WERI-Rb-1 (cell line): ENCODE results near the gene ATP8B4.
A peak's percentile ranks its signal among the peaks of the same experiment; 100 is the strongest.

Experiments
- DNase-seq: peaks from one replicate; pipeline ENCODE4 v3.0.0-alpha.2; 2020
- H3K27ac ChIP-seq: fragments of 250-450 bp; sonication (Bioruptor Pico); 2 replicates; pipeline ENCODE4 v1.5.1; 2020; ENCODE audit warnings: mild to moderate bottlenecking, moderate library complexity
- H3K27me3 ChIP-seq: fragments of 250-450 bp; sonication (Bioruptor Pico); 2 replicates; pipeline ENCODE4 v1.5.1; 2021; ENCODE audit warnings: mild to moderate bottlenecking, low read depth, moderate library complexity; ENCODE audit not compliant: insufficient read depth, severe bottlenecking
- H3K36me3 ChIP-seq: fragments of 250-450 bp; sonication (Bioruptor Pico); 2 replicates; pipeline ENCODE4 v1.5.1; 2020; ENCODE audit warnings: mild to moderate bottlenecking, moderate library complexity
- H3K4me3 ChIP-seq: 2 replicates; pipeline ENCODE4 v1.5.1; 2011; ENCODE audit warnings: low read depth, mild to moderate bottlenecking, control low read depth, low read length
- H3K9me3 ChIP-seq: fragments of 250-450 bp; sonication (Bioruptor Pico); 2 replicates; pipeline ENCODE4 v1.5.1; 2021; ENCODE audit warnings: mild to moderate bottlenecking, moderate library complexity; ENCODE audit not compliant: severe bottlenecking
- TF ChIP-seq, protein P1 (sequence below): IDR thresholded peaks from 2 replicates; pipeline ENCODE4 v1.5.1; 2011; ENCODE audit warnings: low read depth, mild to moderate bottlenecking, control low read depth, inconsistent platforms, low read length

Gene ATP8B4

GRCh38 chr15:50117431-50118027, 1.5 kb downstream of the ATP8B4 start:
- H3K4me3 ChIP-seq = no peak overlapping the region
- TF ChIP-seq, protein P1, sequence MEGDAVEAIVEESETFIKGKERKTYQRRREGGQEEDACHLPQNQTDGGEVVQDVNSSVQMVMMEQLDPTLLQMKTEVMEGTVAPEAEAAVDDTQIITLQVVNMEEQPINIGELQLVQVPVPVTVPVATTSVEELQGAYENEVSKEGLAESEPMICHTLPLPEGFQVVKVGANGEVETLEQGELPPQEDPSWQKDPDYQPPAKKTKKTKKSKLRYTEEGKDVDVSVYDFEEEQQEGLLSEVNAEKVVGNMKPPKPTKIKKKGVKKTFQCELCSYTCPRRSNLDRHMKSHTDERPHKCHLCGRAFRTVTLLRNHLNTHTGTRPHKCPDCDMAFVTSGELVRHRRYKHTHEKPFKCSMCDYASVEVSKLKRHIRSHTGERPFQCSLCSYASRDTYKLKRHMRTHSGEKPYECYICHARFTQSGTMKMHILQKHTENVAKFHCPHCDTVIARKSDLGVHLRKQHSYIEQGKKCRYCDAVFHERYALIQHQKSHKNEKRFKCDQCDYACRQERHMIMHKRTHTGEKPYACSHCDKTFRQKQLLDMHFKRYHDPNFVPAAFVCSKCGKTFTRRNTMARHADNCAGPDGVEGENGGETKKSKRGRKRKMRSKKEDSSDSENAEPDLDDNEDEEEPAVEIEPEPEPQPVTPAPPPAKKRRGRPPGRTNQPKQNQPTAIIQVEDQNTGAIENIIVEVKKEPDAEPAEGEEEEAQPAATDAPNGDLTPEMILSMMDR = no peak

GRCh38 chr15:50116477-50116876, 2.6 kb downstream of the ATP8B4 start:
- TF ChIP-seq, protein P1 = peak; percentile 69
- peak; percentile 34 for DNase-seq

More at GRCh38 chr15:50117431-50118027, 1.5 kb downstream of the ATP8B4 start:
- Histone ChIP-seq H3K9me3 (no peaks in the 10 kb centered on the region), H3K36me3 (no peaks in the 10 kb centered on the region), H3K27ac (no peak overlapping the region), H3K27me3 (no peaks in the 10 kb centered on the region)
- DNase-seq = no peak

DNA sequence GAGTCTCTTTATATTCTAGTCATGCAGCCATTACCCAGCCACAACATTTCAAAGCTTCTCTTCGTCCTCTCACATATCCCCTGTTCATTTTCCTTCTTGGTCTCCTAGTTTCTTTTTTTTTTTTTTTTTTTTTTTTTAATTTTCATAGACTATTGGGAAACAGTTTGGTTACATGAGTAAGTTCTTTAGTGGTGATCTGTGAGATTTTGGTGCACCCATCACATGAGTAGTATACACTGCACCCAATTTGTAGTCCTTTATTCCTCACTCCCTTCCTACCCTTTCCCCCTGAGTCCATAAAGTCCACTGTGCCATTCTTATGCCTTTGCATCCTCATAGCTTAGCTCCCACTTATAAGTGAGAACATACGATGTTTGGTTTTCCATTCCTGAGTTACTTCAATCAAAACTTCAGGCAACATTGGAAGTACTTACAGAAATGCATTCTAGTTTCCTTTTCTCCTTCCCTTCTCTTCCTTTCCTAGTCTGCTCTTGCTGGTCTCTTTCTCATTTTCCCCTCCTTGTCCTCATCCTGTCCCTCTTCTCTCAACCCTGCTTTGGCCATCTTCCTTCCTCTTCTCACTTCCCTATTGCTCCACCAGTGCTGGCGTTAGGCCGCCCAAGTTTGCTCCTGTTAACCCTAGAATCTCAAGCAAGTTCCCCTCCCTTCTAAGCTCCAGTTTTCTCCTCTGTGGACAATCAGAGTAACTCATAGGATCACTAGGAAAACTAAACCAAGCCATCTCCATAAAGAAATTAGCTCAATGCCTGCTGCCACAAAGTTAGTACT, 4.8 kb downstream of the ATP8B4 start:
- DNase-seq = no peak
- Histone ChIP-seq H3K27me3 (no peaks in the 10 kb centered on the region), H3K36me3 (no peaks in the 10 kb centered on the region), H3K9me3 (no peaks in the 10 kb centered on the region), H3K27ac (no peak overlapping the region), H3K4me3 (no peak overlapping the region)
- TF ChIP-seq, protein P1 = no peak

More at GRCh38 chr15:50116477-50116876, 2.6 kb downstream of the ATP8B4 start:
- H3K9me3 ChIP-seq = no peaks in the 10 kb centered on the region
- H3K27ac ChIP-seq = no peak overlapping the region
- no peaks in the 10 kb centered on the region for H3K36me3 ChIP-seq
- no peak overlapping the region for H3K4me3 ChIP-seq
- H3K27me3 ChIP-seq = no peaks in the 10 kb centered on the region

GRCh38 chr15:50113187-50113505, 5.9 kb downstream of the ATP8B4 start:
- no peaks in the 10 kb centered on the region for H3K36me3 ChIP-seq
- H3K27me3 ChIP-seq = no peaks in the 10 kb centered on the region
- H3K4me3 ChIP-seq = no peak overlapping the region
- H3K27ac ChIP-seq = no peak overlapping the region
- no peak for DNase-seq
- TF ChIP-seq, protein P1 = no peak
- no peaks in the 10 kb centered on the region for H3K9me3 ChIP-seq

DNA sequence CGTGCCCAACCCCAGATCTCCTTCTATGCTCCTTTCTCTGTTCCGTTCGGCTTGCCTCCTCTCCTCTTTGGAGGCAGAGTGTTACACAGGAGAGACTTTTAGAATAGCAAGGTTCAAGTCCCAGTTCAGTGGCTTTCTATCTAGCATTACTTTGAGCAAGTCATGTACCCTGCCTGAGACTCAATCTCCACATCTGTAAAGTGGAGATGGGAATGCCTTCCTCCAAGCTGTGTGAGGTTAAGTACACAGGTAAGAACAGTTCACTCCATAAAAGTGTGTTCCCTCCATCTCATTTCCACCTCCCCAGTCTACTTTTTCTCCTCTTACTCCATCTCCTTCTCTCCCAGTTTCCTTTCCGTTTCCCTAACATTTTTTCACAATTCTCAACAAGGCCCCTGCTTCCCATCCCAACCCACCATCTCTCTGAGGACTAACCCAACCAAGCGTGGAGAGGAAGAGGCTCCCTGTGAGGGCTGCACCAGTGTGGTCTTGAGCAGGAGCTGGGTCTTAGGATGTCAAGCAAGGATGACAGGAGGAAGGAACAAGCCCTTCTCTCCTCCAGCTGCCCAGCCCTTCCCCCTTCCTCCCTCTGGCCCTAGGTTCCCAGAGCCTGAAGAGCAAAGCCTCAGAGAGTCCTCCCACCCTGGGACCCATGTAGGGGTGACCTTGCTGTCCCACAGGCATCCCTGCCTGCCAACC, 6.4 kb downstream of the ATP8B4 start:
- DNase-seq = no peak
- no peaks in the 10 kb centered on the region for H3K36me3 ChIP-seq
- H3K4me3 ChIP-seq = no peak overlapping the region
- H3K27me3 ChIP-seq = no peaks in the 10 kb centered on the region
- TF ChIP-seq, protein P1 = no peak
- no peak overlapping the region for H3K27ac ChIP-seq
- no peaks in the 10 kb centered on the region for H3K9me3 ChIP-seq
